PFSK-1 (cell line): ENCODE results near the gene APAF1.

Experiments
- FOXP2 ChIP-seq: optimal IDR thresholded peaks from 2 replicates; pipeline ENCODE3; 2011; ENCODE audit warnings: borderline replicate concordance, control low read depth, inconsistent platforms; ENCODE audit not compliant: insufficient read depth; ENCODE audit errors: extremely low read length, extremely low read depth
- POLR2AphosphoS5 ChIP-seq: IDR thresholded peaks from 2 replicates; pipeline ENCODE4 v1.6.1; 2012; ENCODE audit warnings: low read depth, mild to moderate bottlenecking, control low read depth, low read length, moderate library complexity
- REST ChIP-seq, 2 experiments: IDR thresholded peaks; 2 replicates each; pipeline versions ENCODE4 v1.6.1 to v1.8.0; 2011 to 2012; ENCODE audit warnings: low read depth in 2 of 2, low read length in 2 of 2, control low read depth in 1 of 2, inconsistent platforms in 1 of 2, mild to moderate bottlenecking in 1 of 2, moderate library complexity in 1 of 2; ENCODE audit not compliant: insufficient read depth in 1 of 2
- SIN3A ChIP-seq: IDR thresholded peaks from 2 replicates; pipeline ENCODE4 v1.6.1; 2012; ENCODE audit warnings: mild to moderate bottlenecking, low read length, moderate library complexity, borderline replicate concordance; ENCODE audit not compliant: insufficient read depth

GRCh38 chr12:98678236-98678945 lies 33.3 kb downstream of the APAF1 start:
- TF ChIP-seq SIN3A (no peak), REST (IDR thresholded peaks at IDR 0.05; ENCODE audit: insufficient read depth in 1 of 2, low read depth in 2 of 2, low read length in 2 of 2) (no peak), POLR2AphosphoS5 (no peak), FOXP2 (no peak)
